ENCODE results near the gene USP7. TPM values are rescaled to one million over a fixed set of nuclear protein-coding genes. Genes with fewer than 3 reads are reported as not detected.
"Not testable (repeated sequence)": the region's sequence is repeated elsewhere in the genome, so short reads cannot be mapped to it uniquely, and the experiment has no call there.

USP7 gene
- total RNA-seq, 2 experiments from 2014 or later, result 259 to 268 TPM

GRCh38 chr16:8919934-8920462, 43.7 kb downstream of the USP7 start:
- no peaks in the 10 kb centered on the region for H3K9me3 ChIP-seq (ENCODE audit: control insufficient read depth in 1 of 2, insufficient read depth in 1 of 2, low read length in 2 of 2)
- no peak overlapping the region for H3K4me3 ChIP-seq (ENCODE audit: low read length)
- ATAC-seq (ENCODE audit: poor library complexity) (peak; percentile 67), DNase-seq (peak in 1 of 14 experiments; percentile 43)
- H3K27me3 ChIP-seq (ENCODE audit: control insufficient read depth in 1 of 2, insufficient read depth in 2 of 2, low read length in 2 of 2), result no peaks in the 10 kb centered on the region
- no peak overlapping the region for H3K27ac ChIP-seq (ENCODE audit: low read depth in 1 of 2, low read length in 2 of 2)
- ChIA-PET CTCF (interaction anchor here (3.7 kb wide), 1 partner anchor 17 kb away, joined by 21 read pairs; no protein-coding TSS in a partner anchor), POLR2A (no interaction called here)
- no peaks in the 10 kb centered on the region for H3K9me3 Mint-ChIP-seq
- peak overlapping the region; percentile 1 for H3K4me3 Mint-ChIP-seq
- peaks cover 38% of the 10 kb centered on the region for H3K4me1 Mint-ChIP-seq (ENCODE audit: low read depth)
- H3K27ac Mint-ChIP-seq, result peak overlapping the region; percentile 47
- TF ChIP-seq CTCF (IDR thresholded peaks at IDR 0.05), result no peak
- intact Hi-C loops (cut with DNase I, micrococcal nuclease), result loop anchor here (5.0 kb wide), 1 partner anchor 42 kb away; the partner anchor contains the start of gene USP7 (in 2 of the 2)
- peaks cover 94% of the 10 kb centered on the region for H3K36me3 ChIP-seq (ENCODE audit: insufficient read depth, low read length)
- H3K27me3 Mint-ChIP-seq, result no peaks in the 10 kb centered on the region
- peaks cover 24% of the 10 kb centered on the region for H3K4me1 ChIP-seq (ENCODE audit: insufficient read depth, low read length)
- H3K36me3 Mint-ChIP-seq (ENCODE audit: low read depth), result peaks cover 99% of the 10 kb centered on the region

- no peaks in the 10 kb centered on the region for H3K27me3 ChIP-seq (ENCODE audit: control insufficient read depth in 1 of 2, insufficient read depth in 2 of 2, low read length in 2 of 2)
- H3K4me3 Mint-ChIP-seq, result peak overlapping the region; percentile 1
- H3K4me1 Mint-ChIP-seq (ENCODE audit: low read depth), result peaks cover 34% of the 10 kb centered on the region
- peaks cover 94% of the 10 kb centered on the region for H3K36me3 ChIP-seq (ENCODE audit: insufficient read depth, low read length)
- ATAC-seq (ENCODE audit: poor library complexity) (peak; percentile 40), DNase-seq (no peak)
- H3K4me3 ChIP-seq (ENCODE audit: low read length), result no peak overlapping the region
- CTCF ChIA-PET, result interaction anchor here (3.7 kb wide), 1 partner anchor 17 kb away, joined by 21 read pairs; no protein-coding TSS in a partner anchor
- H3K27ac ChIP-seq (ENCODE audit: low read depth in 1 of 2, low read length in 2 of 2), result no peak overlapping the region
- H3K36me3 Mint-ChIP-seq (ENCODE audit: low read depth), result peaks cover 99% of the 10 kb centered on the region
- no peak for TF ChIP-seq CTCF (IDR thresholded peaks at IDR 0.05)
- no peaks in the 10 kb centered on the region for H3K9me3 Mint-ChIP-seq
- no peaks in the 10 kb centered on the region for H3K27me3 Mint-ChIP-seq
- peak overlapping the region; percentile 47 for H3K27ac Mint-ChIP-seq
- H3K4me1 ChIP-seq (ENCODE audit: insufficient read depth, low read length), result peaks cover 22% of the 10 kb centered on the region
- intact Hi-C loops (cut with DNase I, micrococcal nuclease), result loop anchor here in 1 of 2 experiments (5.0 kb wide), 1 partner anchor 43 kb away; the partner anchor contains the start of gene USP7
- H3K9me3 ChIP-seq (ENCODE audit: control insufficient read depth in 1 of 2, insufficient read depth in 1 of 2, low read length in 2 of 2), result no peaks in the 10 kb centered on the region
- POLR2A ChIA-PET, result no interaction called here
Observed at GRCh38 chr16:8919089-8919933, 44.4 kb downstream of the USP7 start.

- H3K4me3 Mint-ChIP-seq; DNase-seq; H3K9me3 ChIP-seq (ENCODE audit: control insufficient read depth in 1 of 2, insufficient read depth in 1 of 2, low read length in 2 of 2); H3K27me3 Mint-ChIP-seq; H3K27me3 ChIP-seq (ENCODE audit: control insufficient read depth in 1 of 2, insufficient read depth in 2 of 2, low read length in 2 of 2); H3K27ac Mint-ChIP-seq; H3K27ac ChIP-seq (ENCODE audit: low read depth in 1 of 2, low read length in 2 of 2); ATAC-seq (ENCODE audit: poor library complexity); H3K9me3 Mint-ChIP-seq; H3K4me3 ChIP-seq (ENCODE audit: low read length); POLR2A ChIA-PET: not testable (repeated sequence)
- Mint-ChIP-seq H3K4me1 (ENCODE audit: low read depth) (peaks cover 30% of the 10 kb centered on the region), H3K36me3 (ENCODE audit: low read depth) (peaks cover 99% of the 10 kb centered on the region)
- intact Hi-C loops (cut with DNase I, micrococcal nuclease), result loop anchor here in 1 of 2 experiments (5.0 kb wide), 1 partner anchor 45 kb away; the partner anchor contains the start of gene USP7
- CTCF ChIA-PET, result interaction anchor here (3.7 kb wide), 1 partner anchor 19 kb away, joined by 21 read pairs; no protein-coding TSS in a partner anchor
- Histone ChIP-seq H3K36me3 (ENCODE audit: insufficient read depth, low read length) (peaks cover 92% of the 10 kb centered on the region), H3K4me1 (ENCODE audit: insufficient read depth, low read length) (peaks cover 18% of the 10 kb centered on the region)
Observed at GRCh38 chr16:8917336-8917735, 46.4 kb downstream of the USP7 start.

Data from CD4-positive, alpha-beta T cell (primary cell).